SK-N-SH (cell line): ENCODE results near the gene RBM20.

Experiments
- CTCF ChIP-seq: fragments of 200-600 bp; sonication (generic); IDR thresholded peaks from 2 replicates; pipeline ENCODE4 v1.6.1; 2017; ENCODE audit warnings: antibody characterized with exemption, mild to moderate bottlenecking, moderate library complexity
- EZH2phosphoT487 ChIP-seq: fragments of 200-600 bp; sonication (generic); IDR thresholded peaks from 2 replicates; pipeline ENCODE4 v1.6.1; 2017; ENCODE audit warnings: low read depth, mixed run types, mild to moderate bottlenecking, antibody characterized with exemption, moderate library complexity, borderline replicate concordance
- FOXJ3 ChIP-seq: sonication (generic); formaldehyde crosslinking; IDR thresholded peaks from 2 replicates; pipeline ENCODE4 v1.5.1; 2020; ENCODE audit warnings: mild to moderate bottlenecking, missing genetic modification reagents
- JUND ChIP-seq: IDR thresholded peaks from 2 replicates; pipeline ENCODE4 v1.4.0; 2012
- NFIC ChIP-seq: IDR thresholded peaks from 2 replicates; pipeline ENCODE4 v1.4.0; 2012; ENCODE audit warnings: borderline replicate concordance
- POLR2AphosphoS5 ChIP-seq: IDR thresholded peaks from 2 replicates; pipeline ENCODE4 v1.6.1; 2012; ENCODE audit warnings: low read depth, low read length
- RXRA ChIP-seq: IDR thresholded peaks from 2 replicates; pipeline ENCODE4 v1.4.0; 2012; ENCODE audit warnings: low read depth, mild to moderate bottlenecking, borderline replicate concordance
- SMC3 ChIP-seq: IDR thresholded peaks from 2 replicates; pipeline ENCODE4 v1.6.1; 2012; ENCODE audit warnings: low read depth, low read length, improper control_type of control experiment
- TEAD4 ChIP-seq: IDR thresholded peaks from 2 replicates; pipeline ENCODE4 v1.4.0; 2012; ENCODE audit warnings: mild to moderate bottlenecking, borderline replicate concordance; ENCODE audit not compliant: insufficient read depth
- YY1 ChIP-seq: IDR thresholded peaks from 2 replicates; pipeline ENCODE4 v1.4.0; 2012; ENCODE audit warnings: low read depth, mild to moderate bottlenecking
- TF ChIP-seq, protein P1 (sequence below): IDR thresholded peaks from 2 replicates; pipeline ENCODE4 v1.4.0; 2012; ENCODE audit warnings: low read depth

GRCh38 chr10:110764378-110764777, 120.2 kb downstream of the RBM20 start:
- TF ChIP-seq CTCF: no peak
- no peak for TF ChIP-seq JUND
- TF ChIP-seq FOXJ3 (CRISPR knock-in tag): no peak
- no peak for TF ChIP-seq SMC3
- TF ChIP-seq, protein P1, sequence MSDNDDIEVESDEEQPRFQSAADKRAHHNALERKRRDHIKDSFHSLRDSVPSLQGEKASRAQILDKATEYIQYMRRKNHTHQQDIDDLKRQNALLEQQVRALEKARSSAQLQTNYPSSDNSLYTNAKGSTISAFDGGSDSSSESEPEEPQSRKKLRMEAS: no peak
- TF ChIP-seq TEAD4: no peak
- no peak for TF ChIP-seq NFIC
- no peak for TF ChIP-seq RXRA
- no peak for TF ChIP-seq POLR2AphosphoS5
- TF ChIP-seq YY1: no peak
- TF ChIP-seq EZH2phosphoT487: no peak
